ENCODE data around the gene SLC41A1.

SLC41A1 gene

DNA sequence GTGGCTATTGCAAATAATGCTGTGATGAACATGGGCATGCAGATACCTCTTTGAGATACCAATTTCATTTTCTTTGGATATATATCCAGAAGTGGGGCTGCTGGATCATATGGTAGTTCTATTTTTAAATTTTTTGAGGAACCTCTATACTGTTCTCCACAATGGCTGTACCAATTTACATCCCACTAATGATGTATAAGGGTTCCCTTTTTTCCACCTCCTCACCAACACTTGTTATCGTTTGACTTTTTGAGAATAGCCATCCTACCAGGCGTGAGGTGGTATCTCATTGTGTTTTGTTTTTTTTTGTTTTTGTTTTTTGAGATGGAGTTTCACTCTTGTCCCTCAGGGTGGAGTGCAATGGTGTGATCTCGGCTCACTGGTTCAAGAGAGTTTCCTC is 56.4 kb downstream of the SLC41A1 start:
- TF ChIP-seq, protein P1, sequence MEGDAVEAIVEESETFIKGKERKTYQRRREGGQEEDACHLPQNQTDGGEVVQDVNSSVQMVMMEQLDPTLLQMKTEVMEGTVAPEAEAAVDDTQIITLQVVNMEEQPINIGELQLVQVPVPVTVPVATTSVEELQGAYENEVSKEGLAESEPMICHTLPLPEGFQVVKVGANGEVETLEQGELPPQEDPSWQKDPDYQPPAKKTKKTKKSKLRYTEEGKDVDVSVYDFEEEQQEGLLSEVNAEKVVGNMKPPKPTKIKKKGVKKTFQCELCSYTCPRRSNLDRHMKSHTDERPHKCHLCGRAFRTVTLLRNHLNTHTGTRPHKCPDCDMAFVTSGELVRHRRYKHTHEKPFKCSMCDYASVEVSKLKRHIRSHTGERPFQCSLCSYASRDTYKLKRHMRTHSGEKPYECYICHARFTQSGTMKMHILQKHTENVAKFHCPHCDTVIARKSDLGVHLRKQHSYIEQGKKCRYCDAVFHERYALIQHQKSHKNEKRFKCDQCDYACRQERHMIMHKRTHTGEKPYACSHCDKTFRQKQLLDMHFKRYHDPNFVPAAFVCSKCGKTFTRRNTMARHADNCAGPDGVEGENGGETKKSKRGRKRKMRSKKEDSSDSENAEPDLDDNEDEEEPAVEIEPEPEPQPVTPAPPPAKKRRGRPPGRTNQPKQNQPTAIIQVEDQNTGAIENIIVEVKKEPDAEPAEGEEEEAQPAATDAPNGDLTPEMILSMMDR (IDR thresholded peaks at IDR 0.05; ENCODE audit: control extremely low read depth, extremely low read depth, low read depth, missing control alignments) = no peak
- ChIA-PET POLR2A (no interaction called here), CTCF (interaction anchor here (1.2 kb wide), 1 partner anchor 17 kb away, joined by 3 read pairs; no protein-coding TSS in a partner anchor)

GRCh38 chr1:205754857-205755256 is 58.1 kb downstream of the SLC41A1 start:
- TF ChIP-seq, protein P1 (IDR thresholded peaks at IDR 0.05; ENCODE audit: control extremely low read depth, extremely low read depth, low read depth, missing control alignments) = no peak
- ChIA-PET POLR2A (no interaction called here), CTCF (interaction anchor here (1.4 kb wide), 1 partner anchor 37 kb away, joined by 3 read pairs; no protein-coding TSS in a partner anchor)
- no peak for DNase-seq (ENCODE audit: extremely low spot score)

More for the DNA sequence above, 56.4 kb downstream of the SLC41A1 start:
- DNase-seq (ENCODE audit: extremely low spot score) = no peak

DNA sequence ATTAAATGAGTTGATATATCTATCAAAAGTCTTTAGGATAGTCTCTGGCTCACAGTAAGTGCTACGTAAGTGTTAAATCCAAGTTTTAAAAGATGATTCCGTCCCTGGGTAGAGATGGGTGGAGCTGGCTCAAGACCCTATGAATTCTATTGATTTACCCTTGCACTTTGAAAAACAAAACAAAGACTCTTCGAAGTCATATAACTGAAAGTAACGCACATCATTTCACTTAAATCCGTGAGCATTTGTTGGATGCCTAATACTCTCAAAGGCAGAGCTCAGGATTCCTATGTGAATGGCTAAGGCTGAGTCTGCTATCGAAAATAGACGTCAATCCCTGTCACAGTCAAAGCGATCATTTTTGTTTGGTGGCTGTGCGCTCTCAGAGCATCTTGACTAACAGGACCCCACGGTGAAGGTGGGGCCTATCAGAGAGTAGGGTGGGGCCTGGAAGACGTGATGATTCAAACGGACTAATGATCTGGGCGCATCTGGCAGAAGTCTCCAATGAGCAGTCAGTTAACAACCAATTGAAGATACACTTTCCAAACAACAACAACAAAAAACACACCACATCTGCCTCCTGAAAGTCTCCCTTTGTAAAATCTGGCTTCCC is 61.9 kb downstream of the SLC41A1 start:
- TF ChIP-seq, protein P1 (IDR thresholded peaks at IDR 0.05; ENCODE audit: control extremely low read depth, extremely low read depth, low read depth, missing control alignments) = no peak
- ChIA-PET CTCF (interaction anchor here (0.7 to 1.3 kb wide), 3 partner anchors 21 to 160 kb away, joined by 3 to 5 read pairs (median 3); no protein-coding TSS in a partner anchor), POLR2A (no interaction called here)
- no peak for DNase-seq (ENCODE audit: extremely low spot score)

GRCh38 chr1:205750138-205751035 is 62.6 kb downstream of the SLC41A1 start, which contains the start of gene NUCKS1:
Gene NUCKS1, minus strand, starts transcription at chr1:205750182. Its CDS starts 209 bp downstream, at chr1:205749973.
- TF ChIP-seq, protein P1 (IDR thresholded peaks at IDR 0.05; ENCODE audit: control extremely low read depth, extremely low read depth, low read depth, missing control alignments) = no peak
- CTCF ChIA-PET = interaction anchor here (0.7 to 1.3 kb wide), 3 partner anchors 39 to 159 kb away, joined by 3 to 5 read pairs (median 3); no protein-coding TSS in a partner anchor
- peak; percentile 86 for DNase-seq (ENCODE audit: extremely low spot score)
- POLR2A ChIA-PET = interaction anchor here (0.6 kb wide), 1 partner anchor 147 kb away, joined by 3 read pairs; no protein-coding TSS in a partner anchor

- CTCF ChIA-PET = interaction anchor here (0.8 to 1.5 kb wide), 3 partner anchors 12 to 91 kb away, joined by 3 to 5 read pairs (median 3); no protein-coding TSS in a partner anchor
- POLR2A ChIA-PET = interaction anchor here (0.6 to 1.0 kb wide), 2 partner anchors 24 to 148 kb away, joined by 3 read pairs; no protein-coding TSS in a partner anchor
- DNase-seq (ENCODE audit: extremely low spot score) = peak; percentile 97
- TF ChIP-seq, protein P1 (IDR thresholded peaks at IDR 0.05; ENCODE audit: control extremely low read depth, extremely low read depth, low read depth, missing control alignments) = no peak
Measured at GRCh38 chr1:205749234-205750137, 63.5 kb downstream of the SLC41A1 start.

Data from GM10248 (cell line).